Hematopoietic multipotent progenitor cell treated with erythropoietin and hydrocortisone succinate and interleukin-3 and kit ligand, for 17 days (in vitro differentiated cells): ENCODE results near the gene LUZP1.

Experiments
- DNase-seq: peaks from one replicate; pipeline ENCODE4 v3.0.0-alpha.2; 2015; ENCODE audit warnings: low spot score

LUZP1 gene

GRCh38 chr1:23084880-23085279 lies 83.8 kb downstream of the LUZP1 start:
- DNase-seq = no peak

DNA sequence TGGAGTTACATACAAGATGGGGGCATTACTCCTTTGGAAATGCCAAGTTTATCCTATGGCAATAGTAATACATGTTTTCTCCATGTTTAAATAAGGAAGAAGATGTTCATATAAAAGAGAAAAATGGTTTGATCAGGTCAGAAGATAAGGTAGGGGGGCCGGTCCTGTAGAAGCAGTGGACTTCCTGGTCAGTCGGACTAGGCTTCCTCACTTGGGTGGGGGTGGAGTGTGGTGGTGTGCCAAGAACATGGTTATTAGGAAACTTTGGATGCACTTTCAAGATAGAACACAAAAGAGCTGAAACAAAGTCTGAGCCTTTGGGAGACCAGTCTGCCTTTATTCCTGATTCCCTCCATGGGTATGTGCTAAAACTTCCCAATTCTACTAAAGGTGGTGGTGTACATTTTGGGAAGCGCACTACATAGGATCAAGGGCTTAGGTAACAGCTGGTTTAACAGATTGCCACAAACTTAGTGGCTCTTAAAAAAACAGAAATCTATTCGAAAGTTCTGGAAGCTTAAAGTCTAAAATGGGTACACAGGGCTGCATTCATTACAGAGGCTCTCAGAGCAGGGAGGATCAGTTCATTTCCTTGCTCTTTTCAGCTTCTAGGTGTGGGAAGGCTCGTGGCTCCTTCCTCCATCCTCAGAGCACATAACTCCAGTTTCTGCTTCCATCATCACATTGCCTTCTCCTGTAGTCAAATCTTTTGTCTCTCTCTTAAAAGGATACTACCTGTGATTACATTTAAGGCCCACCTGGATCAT lies 84.8 kb downstream of the LUZP1 start:
- DNase-seq = no peak

DNA sequence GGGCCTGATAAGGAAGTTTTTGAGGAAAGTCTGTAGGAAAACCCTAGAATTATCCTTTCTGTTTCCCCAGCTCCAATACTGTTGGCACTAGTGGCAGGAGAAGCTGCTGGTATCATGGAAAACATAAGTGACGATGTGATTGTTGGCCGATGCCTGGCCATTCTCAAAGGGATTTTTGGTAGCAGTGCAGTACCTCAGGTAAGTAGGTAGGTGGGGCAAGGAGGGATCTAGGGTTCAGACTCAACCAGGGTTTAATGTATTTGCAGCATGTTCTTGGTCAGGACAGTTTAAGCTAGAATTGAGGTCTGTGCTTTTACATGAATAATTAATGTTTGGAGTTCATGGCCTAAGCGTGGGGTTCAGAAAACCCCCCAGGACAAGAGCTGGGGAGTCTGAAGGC lies 87.3 kb downstream of the LUZP1 start:
- DNase-seq = no peak

- DNase-seq = no peak
These were observed 87.8 kb downstream of the LUZP1 start for GRCh38 chr1:23080885-23081284.

- DNase-seq = no peak
These were observed 89.6 kb downstream of the LUZP1 start for GRCh38 chr1:23079025-23079424.

DNA sequence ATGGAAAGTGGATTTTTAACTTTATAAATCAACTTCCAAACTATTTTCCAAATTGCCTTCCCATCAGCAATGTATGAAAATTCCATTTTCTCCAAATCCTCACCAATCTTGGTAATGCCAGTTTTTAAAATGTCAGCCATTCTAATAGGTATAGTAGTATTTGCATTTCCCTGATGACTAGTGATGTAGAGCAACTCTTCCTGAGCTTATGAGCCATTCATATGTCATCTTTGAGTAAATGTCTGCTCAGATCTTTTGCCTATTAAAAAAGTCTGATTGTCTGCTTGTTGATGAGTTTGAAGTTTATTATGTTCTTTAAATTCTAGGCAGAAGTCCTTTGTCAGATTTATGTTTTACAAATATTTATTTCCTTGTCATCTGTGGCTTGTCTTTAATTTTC lies 94.6 kb downstream of the LUZP1 start:
- DNase-seq = no peak

DNA sequence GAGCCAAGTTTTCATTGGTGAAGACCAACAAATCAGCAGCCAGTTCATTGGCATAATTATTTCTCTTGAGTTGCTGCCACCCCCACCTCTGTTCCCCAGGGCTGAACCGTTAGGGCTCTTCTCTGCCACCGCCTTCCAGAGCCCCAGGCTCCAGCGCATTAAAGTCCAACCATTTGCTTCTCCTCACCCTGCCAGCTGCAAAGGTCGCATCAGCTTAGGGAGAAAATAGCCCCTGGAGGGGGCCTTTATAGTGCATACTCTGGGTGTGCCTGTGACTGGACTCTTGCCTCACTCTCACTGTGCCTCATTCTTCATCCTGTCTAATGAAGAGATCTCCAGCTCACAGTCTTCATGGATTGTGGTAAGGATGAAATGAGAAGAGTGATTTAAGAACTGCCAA lies 99.0 kb downstream of the LUZP1 start:
- no peak for DNase-seq

- no peak for DNase-seq
These were observed 99.5 kb downstream of the LUZP1 start for GRCh38 chr1:23069149-23069548.

- DNase-seq = no peak
These were observed 102.6 kb downstream of the LUZP1 start for GRCh38 chr1:23066075-23066474.

- no peak for DNase-seq
These were observed 103.3 kb downstream of the LUZP1 start for GRCh38 chr1:23065385-23065784.

DNA sequence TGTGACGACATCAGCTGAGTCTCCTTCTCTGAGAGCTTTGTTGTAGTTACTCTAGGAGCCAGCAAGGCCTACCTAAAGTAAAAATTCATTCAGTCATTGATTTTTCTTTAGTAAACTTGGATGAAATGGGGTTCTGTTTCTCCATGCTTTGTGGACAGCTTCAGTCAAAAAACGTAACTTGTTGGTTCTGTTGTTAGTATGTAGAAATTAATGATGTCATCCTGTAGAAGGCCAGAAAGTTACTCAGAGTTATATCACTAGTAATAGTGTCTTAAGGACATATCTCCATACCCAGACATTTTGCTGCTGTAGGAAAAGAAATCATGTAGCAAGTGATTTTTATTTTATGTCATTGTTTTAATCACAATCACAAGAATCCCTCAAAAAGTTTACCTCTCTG lies 106.4 kb downstream of the LUZP1 start:
- DNase-seq = no peak

DNA sequence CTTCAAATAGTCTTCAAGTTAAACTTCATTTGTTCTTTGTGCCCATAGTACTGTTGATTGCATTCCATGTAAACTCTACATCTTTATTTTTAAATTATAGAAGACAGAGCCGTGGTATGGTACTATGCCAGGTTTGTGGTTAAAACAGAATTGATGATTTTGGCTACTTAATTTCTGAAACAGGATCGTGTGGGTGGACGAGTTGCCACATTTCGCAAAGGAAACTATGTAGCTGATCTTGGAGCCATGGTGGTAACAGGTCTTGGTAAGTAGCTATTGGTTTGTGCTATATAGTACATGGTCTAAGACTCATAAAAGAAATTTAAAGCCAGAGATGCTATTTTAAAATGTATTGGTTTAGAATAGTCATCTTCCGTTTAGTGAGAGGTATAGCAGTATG lies 111.4 kb downstream of the LUZP1 start:
- no peak for DNase-seq

GRCh38 chr1:23051290-23051909 lies 117.3 kb downstream of the LUZP1 start:
- DNase-seq = no peak

DNA sequence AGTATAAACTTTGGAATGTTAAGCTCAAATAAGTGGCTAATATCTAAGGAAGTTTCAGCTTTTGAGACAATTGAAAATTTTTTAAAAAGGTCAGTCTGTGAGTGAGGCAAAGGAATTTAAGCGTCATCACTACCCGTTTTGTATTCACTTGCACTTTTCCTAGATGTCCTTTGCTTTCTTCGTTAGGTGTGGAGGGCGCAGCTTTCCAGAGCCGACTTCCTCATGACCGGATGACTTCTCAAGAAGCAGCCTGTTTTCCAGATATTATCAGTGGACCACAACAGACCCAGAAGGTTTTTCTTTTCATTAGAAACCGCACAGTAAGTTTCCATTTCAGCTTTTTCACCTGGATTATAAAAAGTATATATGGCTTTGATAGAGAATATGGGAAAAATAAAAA lies 118.5 kb downstream of the LUZP1 start:
- no peak for DNase-seq

- DNase-seq = no peak
These were observed 124.6 kb downstream of the LUZP1 start for GRCh38 chr1:23044035-23044434.

DNA sequence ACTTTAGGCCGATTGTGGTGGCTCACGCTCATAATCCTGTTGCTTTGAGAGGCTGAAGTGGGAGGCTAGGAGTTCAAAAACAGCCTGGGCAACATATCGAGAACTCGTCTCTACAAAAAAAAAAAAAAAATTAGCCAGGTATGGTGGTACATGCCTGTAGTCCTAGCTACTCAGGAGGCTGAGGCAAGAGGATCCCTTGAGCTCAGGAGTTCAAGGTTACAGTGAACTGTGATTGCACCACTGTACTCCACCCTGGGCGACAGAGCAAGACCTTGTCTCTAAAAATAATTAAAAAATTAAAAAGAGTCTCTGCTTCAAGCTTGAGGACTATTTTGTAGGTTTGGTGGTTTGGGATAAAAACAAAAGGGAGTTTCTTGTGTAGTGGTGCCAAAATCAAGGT lies 128.1 kb downstream of the LUZP1 start:
- DNase-seq = no peak

DNA sequence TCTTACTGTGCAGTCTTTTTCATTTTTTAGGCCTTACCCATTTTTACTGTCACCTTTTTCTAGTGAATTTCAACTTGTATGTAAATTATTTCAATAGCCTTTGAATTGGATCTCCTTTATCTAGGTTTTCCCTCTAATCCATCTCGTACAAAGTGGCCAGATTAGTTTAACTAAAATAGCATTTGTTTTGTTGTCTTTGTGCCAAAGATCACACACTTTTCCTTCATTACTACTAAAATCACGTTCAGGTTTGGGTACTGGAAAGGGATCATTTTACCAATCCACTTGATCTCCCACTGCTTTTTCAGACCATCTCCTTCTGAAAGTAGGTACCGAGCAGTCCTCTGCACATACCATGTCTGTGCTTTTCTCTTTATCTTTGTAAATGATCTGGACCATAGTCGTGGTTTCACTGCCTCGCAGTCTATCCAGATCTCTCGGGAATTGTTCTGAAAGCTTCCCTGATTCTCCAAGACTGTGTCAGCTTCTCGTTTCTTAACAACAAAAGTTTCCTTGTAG lies 129.3 kb downstream of the LUZP1 start:
- DNase-seq = no peak

DNA sequence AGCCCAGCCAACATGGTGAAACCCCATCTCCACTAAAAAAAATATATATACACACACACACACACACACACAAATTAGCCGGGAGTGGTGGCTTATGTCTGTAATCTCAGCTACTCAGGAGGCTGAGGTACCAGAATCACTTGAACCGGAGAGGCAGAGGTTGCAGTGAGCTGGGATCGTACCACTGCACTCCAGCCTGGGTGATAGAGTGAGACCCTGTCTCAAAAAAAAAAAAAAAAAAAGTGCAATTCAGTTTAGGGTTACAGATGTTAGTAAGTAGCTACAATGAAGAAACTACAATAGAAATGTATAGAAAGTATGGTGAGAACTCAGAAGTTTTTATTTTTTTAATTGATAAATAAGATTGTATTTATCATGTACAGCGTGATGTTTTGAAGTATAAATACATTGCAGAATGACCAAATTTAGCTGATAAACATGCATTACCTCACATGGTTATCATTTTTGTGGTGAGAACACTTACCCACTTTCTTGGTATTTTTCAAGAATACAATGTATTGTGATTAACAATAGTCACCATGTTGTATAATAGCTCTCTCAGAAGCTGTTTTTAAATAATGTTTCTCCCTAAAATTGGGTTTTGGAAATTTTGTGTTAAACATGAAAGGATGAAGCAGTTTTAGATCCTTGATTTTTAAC lies 131.4 kb downstream of the LUZP1 start:
- DNase-seq = no peak

- no peak for DNase-seq
These were observed 132.7 kb downstream of the LUZP1 start for GRCh38 chr1:23035823-23036452.
